Trophoblast cell (in vitro differentiated cells and primary cell): ENCODE measurements around the gene CDCA8.

Experiments
- DNase-seq, 2 donors: peaks; one replicate each; pipeline ENCODE4 v3.0.0-alpha.2; 2016
- H2AFZ ChIP-seq: 2 replicates; pipeline ENCODE4 v1.6.1; 2013; ENCODE audit warnings: low read length, moderate library complexity, mild to moderate bottlenecking; ENCODE audit not compliant: insufficient read depth, poor library complexity
- H2AK5ac ChIP-seq: 2 replicates; pipeline ENCODE4 v1.6.1; 2013; ENCODE audit warnings: mild to moderate bottlenecking, low read length
- H2BK120ac ChIP-seq: 2 replicates; pipeline ENCODE4 v1.6.1; 2013; ENCODE audit warnings: low read length, mild to moderate bottlenecking, moderate library complexity; ENCODE audit not compliant: insufficient read depth, poor library complexity
- H2BK12ac ChIP-seq: 2 replicates; pipeline ENCODE4 v1.6.1; 2013; ENCODE audit warnings: mild to moderate bottlenecking, low read length, moderate library complexity
- H2BK5ac ChIP-seq: 2 replicates; pipeline ENCODE4 v1.6.1; 2013; ENCODE audit warnings: low read length, low read depth, moderate library complexity, mild to moderate bottlenecking; ENCODE audit not compliant: poor library complexity
- H3K14ac ChIP-seq: 2 replicates; pipeline ENCODE4 v1.6.1; 2013; ENCODE audit warnings: mild to moderate bottlenecking, low read length
- H3K18ac ChIP-seq: 2 replicates; pipeline ENCODE4 v1.6.1; 2013; ENCODE audit warnings: mild to moderate bottlenecking, low read length
- H3K23ac ChIP-seq: 2 replicates; pipeline ENCODE4 v1.6.1; 2013; ENCODE audit warnings: low read length
- H3K27ac ChIP-seq: 2 replicates; pipeline ENCODE4 v1.5.1; 2013; ENCODE audit warnings: low read depth, mild to moderate bottlenecking, inconsistent platforms, low read length, moderate library complexity
- H3K27me3 ChIP-seq: 2 replicates; pipeline ENCODE4 v1.6.1; 2013; ENCODE audit warnings: inconsistent platforms, mild to moderate bottlenecking, low read length, moderate library complexity; ENCODE audit not compliant: insufficient read depth
- H3K36me3 ChIP-seq, 2 experiments: 1 replicate in 1 of 2; 2 replicates in 1 of 2; pipeline ENCODE4 v1.6.1; 2013; ENCODE audit warnings: low read length in 2 of 2, mild to moderate bottlenecking in 2 of 2, moderate library complexity in 1 of 2; ENCODE audit not compliant: insufficient read depth in 2 of 2, control insufficient read depth in 1 of 2
- H3K4ac ChIP-seq: 2 replicates; pipeline ENCODE4 v1.6.1; 2013; ENCODE audit warnings: low read depth, mild to moderate bottlenecking, low read length, moderate library complexity
- H3K4me1 ChIP-seq, 2 experiments: 1 replicate in 1 of 2; 2 replicates in 1 of 2; pipeline ENCODE4 v1.6.1; 2013; ENCODE audit warnings: low read length in 2 of 2, mild to moderate bottlenecking in 2 of 2, moderate library complexity in 1 of 2; ENCODE audit not compliant: insufficient read depth in 2 of 2, control insufficient read depth in 1 of 2
- H3K4me2 ChIP-seq: 2 replicates; pipeline ENCODE4 v1.6.1; 2013; ENCODE audit warnings: inconsistent platforms, mild to moderate bottlenecking, low read length, moderate library complexity
- H3K4me3 ChIP-seq: 2 replicates; pipeline ENCODE4 v1.5.1; 2013; ENCODE audit warnings: mild to moderate bottlenecking, low read depth, low read length, inconsistent platforms
- H3K79me1 ChIP-seq: one replicate; pipeline ENCODE4 v1.6.1; 2013; ENCODE audit warnings: low read length
- H3K79me2 ChIP-seq: 2 replicates; pipeline ENCODE4 v1.6.1; 2013; ENCODE audit warnings: low read length, mild to moderate bottlenecking; ENCODE audit not compliant: control insufficient read depth, insufficient read depth, poor library complexity
- H3K9ac ChIP-seq: 2 replicates; pipeline ENCODE4 v1.6.1; 2013; ENCODE audit warnings: mild to moderate bottlenecking, low read length
- H3K9me3 ChIP-seq: 2 replicates; pipeline ENCODE4 v1.6.1; 2013; ENCODE audit warnings: low read depth, mild to moderate bottlenecking, control low read depth, inconsistent platforms, low read length; ENCODE audit not compliant: insufficient read depth
- H4K12ac ChIP-seq: 2 replicates; pipeline ENCODE4 v1.6.1; 2013; ENCODE audit warnings: low read depth, mild to moderate bottlenecking, low read length, moderate library complexity
- H4K8ac ChIP-seq: 2 replicates; pipeline ENCODE4 v1.6.1; 2013; ENCODE audit warnings: low read depth, mild to moderate bottlenecking, low read length, moderate library complexity
- H4K91ac ChIP-seq: one replicate; pipeline ENCODE4 v1.6.1; 2013; ENCODE audit warnings: low read depth, mild to moderate bottlenecking, low read length, moderate library complexity
- WGBS: extraction: QIAGEN DNeasy Blood & Tissue Kit; methylation state at CpG from one replicate; pipeline ENCODE4 v1.1.7; 2013; ENCODE audit warnings: missing lambda C conversion rate; ENCODE audit not compliant: insufficient read length, insufficient coverage; ENCODE audit errors: extremely low coverage; 5-methylcytosine and 5-hydroxymethylcytosine counted together

The CDCA8 gene

DNA sequence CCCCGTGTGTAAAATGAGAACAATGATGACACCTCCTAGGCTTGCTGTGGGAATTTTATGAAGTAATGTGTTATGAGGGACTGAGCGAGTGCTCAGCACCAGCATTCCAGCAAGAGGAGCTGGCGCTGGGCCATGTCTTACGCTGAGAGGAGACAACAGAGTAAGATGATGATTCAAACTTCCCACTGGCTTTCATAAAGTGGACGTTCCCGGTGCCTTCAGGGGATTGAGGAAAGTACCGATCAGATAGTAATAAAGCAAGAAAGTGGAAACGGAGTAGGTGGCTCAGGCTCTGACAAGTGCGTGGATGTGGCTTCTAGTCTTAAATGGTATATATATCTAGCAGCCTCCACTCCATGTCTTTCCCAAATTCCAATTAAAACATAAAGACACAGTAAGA lies 48.8 kb downstream of the CDCA8 start:
- no peak overlapping the region for H3K4me2 ChIP-seq
- H4K12ac ChIP-seq: no peak overlapping the region
- no CpG with 5 or more reads among the region's 9 CpGs for WGBS

DNA sequence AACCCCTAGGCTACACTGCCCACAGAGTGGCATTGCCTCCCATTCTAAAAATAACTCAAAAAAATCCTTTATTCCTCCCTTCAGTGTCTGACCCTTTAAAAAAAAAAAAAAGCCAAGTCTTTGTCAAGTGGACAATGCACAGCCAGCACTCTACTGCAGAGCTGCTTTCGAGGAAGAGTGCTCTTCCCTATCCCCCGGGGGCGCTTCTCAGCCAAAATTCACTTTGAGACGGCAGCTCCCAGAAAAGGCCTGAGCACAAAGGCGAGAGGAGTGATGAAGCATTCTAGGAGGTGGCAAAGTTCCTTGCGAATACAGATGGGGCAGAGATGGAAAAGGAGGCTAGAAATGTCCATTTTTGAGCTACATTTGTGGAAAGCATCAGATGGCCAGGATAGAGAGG lies 49.3 kb downstream of the CDCA8 start:
- Histone ChIP-seq H4K8ac (no peak overlapping the region), H3K4me1 (no peaks in the 10 kb centered on the region), H3K4me2 (no peak overlapping the region), H3K4ac (no peak overlapping the region), H3K4me3 (no peak overlapping the region), H3K9ac (no peak overlapping the region), H2BK120ac (no peak overlapping the region), H3K23ac (no peak overlapping the region), H3K79me2 (no peaks in the 10 kb centered on the region), H3K27ac (no peak overlapping the region), H3K9me3 (no peaks in the 10 kb centered on the region), H3K27me3 (no peaks in the 10 kb centered on the region), H2BK5ac (no peak overlapping the region), H2AK5ac (no peak overlapping the region), H2BK12ac (no peak overlapping the region), H2AFZ (no peak overlapping the region), H3K14ac (no peak overlapping the region), H3K18ac (no peak overlapping the region), H3K79me1 (no peaks in the 10 kb centered on the region), H4K91ac (no peak overlapping the region), H4K12ac (no peak overlapping the region), H3K36me3 (no peaks in the 10 kb centered on the region)
- WGBS: no CpG with 5 or more reads among the region's 6 CpGs
- DNase-seq: no peak

More for the DNA sequence above, 48.8 kb downstream of the CDCA8 start:
- H3K4ac ChIP-seq: no peak overlapping the region
- no peak overlapping the region for H4K8ac ChIP-seq
- H3K27me3 ChIP-seq: no peaks in the 10 kb centered on the region
- H2BK120ac ChIP-seq: no peak overlapping the region
- H3K79me2 ChIP-seq: no peaks in the 10 kb centered on the region
- no peak overlapping the region for H3K18ac ChIP-seq
- H2AK5ac ChIP-seq: no peak overlapping the region
- no peak overlapping the region for H2AFZ ChIP-seq
- no peaks in the 10 kb centered on the region for H3K9me3 ChIP-seq
- no peak overlapping the region for H3K23ac ChIP-seq
- H3K14ac ChIP-seq: no peak overlapping the region
- DNase-seq: peak; percentile 48 to 59
- no peak overlapping the region for H3K4me3 ChIP-seq
- no peak overlapping the region for H3K27ac ChIP-seq
- no peaks in the 10 kb centered on the region for H3K4me1 ChIP-seq
- no peak overlapping the region for H2BK5ac ChIP-seq
- H4K91ac ChIP-seq: no peak overlapping the region
- no peaks in the 10 kb centered on the region for H3K79me1 ChIP-seq
- no peaks in the 10 kb centered on the region for H3K36me3 ChIP-seq
- H3K9ac ChIP-seq: no peak overlapping the region
- no peak overlapping the region for H2BK12ac ChIP-seq

DNA sequence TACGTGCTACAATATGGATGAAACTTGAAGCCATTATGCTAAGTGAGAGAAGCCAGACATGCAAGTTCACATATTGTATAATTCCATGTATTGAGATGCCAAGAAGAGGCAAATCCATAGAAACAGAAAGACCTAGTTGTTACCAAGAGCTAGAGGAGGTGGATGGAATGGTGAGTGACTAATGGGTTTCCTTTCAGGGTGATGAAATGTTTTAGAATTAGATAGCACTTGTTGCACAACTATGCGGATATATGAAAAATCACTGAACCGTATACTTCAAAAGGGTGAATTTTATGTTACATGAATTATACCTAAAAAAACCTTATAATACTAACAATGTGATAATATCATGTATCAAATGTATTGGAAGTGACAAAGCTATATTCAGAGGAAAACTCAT lies 54.5 kb downstream of the CDCA8 start:
- Histone ChIP-seq H2BK5ac (no peak overlapping the region), H3K9ac (no peak overlapping the region), H2AFZ (no peak overlapping the region), H3K23ac (no peak overlapping the region), H4K12ac (no peak overlapping the region), H3K18ac (no peak overlapping the region), H3K27me3 (peaks cover 5% of the 10 kb centered on the region), H3K4me3 (no peak overlapping the region), H3K4me2 (no peak overlapping the region), H4K8ac (no peak overlapping the region), H3K36me3 (no peaks in the 10 kb centered on the region), H3K27ac (no peak overlapping the region), H3K4ac (no peak overlapping the region), H2AK5ac (no peak overlapping the region), H3K4me1 (no peaks in the 10 kb centered on the region), H2BK12ac (no peak overlapping the region), H3K79me1 (no peaks in the 10 kb centered on the region), H3K14ac (no peak overlapping the region), H3K9me3 (no peaks in the 10 kb centered on the region), H3K79me2 (no peaks in the 10 kb centered on the region), H2BK120ac (no peak overlapping the region), H4K91ac (no peak overlapping the region)
- no CpG with 5 or more reads among the region's 3 CpGs for WGBS
- peak in 1 of 2 donors; percentile 29 for DNase-seq

DNA sequence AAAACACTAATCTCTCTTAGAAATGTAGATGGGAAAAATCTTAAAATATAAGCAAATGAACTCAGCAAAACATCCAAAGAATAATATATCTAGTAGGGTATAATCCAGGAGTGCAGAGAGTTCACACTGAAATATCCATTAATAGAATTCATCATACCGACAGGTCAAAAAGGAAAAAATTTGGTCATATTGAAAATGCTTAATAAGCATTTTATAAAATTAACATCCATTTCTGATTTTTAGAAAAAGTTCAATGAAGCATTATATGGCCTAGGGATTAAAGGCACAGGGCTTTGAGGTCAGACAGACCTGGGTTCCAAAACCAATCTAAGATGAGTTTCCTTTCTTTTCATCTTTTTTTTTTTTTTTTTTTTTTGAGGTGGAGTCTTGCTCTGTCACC lies 56.2 kb downstream of the CDCA8 start:
- Histone ChIP-seq H2AK5ac (no peak overlapping the region), H3K4ac (no peak overlapping the region), H3K4me3 (no peak overlapping the region), H3K18ac (no peak overlapping the region), H3K4me2 (no peak overlapping the region), H3K9me3 (peaks cover under 1% of the 10 kb centered on the region), H3K27ac (no peak overlapping the region), H3K14ac (no peak overlapping the region), H2AFZ (no peak overlapping the region), H3K79me2 (no peaks in the 10 kb centered on the region), H3K23ac (no peak overlapping the region), H4K91ac (no peak overlapping the region), H4K12ac (no peak overlapping the region), H3K9ac (no peak overlapping the region), H2BK120ac (no peak overlapping the region), H2BK12ac (no peak overlapping the region), H3K36me3 (no peaks in the 10 kb centered on the region), H3K4me1 (peaks cover 0 to 3% of the 10 kb centered on the region in 2 experiments), H4K8ac (no peak overlapping the region), H2BK5ac (no peak overlapping the region), H3K79me1 (no peaks in the 10 kb centered on the region), H3K27me3 (peaks cover 21% of the 10 kb centered on the region)
- no peak for DNase-seq
- WGBS: no CpG with 5 or more reads among the region's 1 CpG
